ENCODE measurements around the gene ELMO1.

Gene ELMO1

DNA sequence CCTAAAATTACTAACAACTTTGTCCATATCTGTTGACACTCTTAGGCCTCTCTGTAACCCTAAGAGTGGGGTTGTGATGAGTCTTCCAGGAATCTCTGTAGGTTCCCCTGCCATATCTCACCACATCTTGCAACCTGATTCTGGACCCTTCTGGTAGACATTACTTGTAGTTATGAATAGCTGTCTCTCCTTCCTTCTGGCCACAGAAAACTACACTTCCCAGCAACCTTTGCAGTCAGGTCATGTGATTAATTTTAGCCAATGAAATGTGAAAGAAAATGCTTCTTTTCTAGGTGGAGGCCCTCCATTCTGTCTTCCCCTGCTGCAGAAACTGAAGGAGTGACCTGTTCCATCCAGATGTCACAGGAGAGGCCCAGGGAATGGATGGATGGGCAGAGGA, 576.8 kb downstream of the ELMO1 start:
- no peak for DNase-seq (ENCODE audit: low spot score)

DNA sequence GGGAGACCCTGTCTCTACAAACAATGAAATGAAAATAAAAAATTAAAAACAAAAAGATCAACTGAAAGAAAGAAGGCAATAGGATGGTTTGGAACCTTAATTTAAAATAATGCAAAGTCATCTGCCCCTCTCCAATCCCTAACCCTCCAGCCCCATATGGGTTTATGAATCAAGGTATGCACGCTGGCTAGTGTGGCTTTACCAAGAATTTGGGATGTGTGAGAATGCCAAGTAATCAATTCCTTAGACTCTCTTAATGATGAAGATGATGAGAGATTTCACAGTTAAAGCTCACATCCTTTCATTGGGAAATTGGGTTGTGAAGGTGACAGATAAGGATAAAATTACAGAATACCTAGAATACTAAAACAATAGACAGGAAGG, 577.3 kb downstream of the ELMO1 start:
- no peak for DNase-seq (ENCODE audit: low spot score)

DNA sequence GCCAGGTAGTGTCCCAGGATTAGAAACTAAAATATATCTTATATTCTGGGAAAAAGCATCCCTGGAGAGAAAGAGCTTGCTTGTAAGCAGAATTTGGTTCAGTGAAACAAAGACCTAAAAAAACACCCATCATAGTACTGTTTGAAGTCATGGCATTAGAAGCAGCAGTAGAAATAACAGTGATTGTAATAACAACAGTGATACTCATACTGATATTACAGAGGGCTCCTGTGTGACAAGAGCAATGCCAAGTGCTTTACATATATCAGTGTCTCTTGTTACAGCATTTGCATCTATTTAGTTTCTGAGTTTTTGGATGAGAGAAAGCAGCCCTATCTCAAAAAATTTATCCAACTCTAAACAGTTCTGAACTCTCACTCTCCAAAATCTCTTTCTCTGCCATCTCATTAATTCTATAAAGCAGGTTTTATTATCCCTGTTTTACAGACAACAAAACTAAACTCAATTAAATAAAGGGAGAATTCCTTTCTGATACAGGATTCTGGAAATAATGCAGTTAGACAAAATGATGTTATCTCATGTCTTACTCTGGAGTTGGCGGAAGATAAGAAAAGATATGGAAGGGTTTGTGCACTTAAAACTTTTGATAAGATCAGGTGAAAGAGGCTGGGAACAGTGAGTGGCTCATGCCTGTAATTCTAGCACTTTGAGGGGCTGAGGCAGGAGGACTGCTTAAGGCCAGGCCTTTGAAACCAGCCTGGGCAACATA, 577.9 kb downstream of the ELMO1 start:
- DNase-seq (ENCODE audit: low spot score) = no peak

DNA sequence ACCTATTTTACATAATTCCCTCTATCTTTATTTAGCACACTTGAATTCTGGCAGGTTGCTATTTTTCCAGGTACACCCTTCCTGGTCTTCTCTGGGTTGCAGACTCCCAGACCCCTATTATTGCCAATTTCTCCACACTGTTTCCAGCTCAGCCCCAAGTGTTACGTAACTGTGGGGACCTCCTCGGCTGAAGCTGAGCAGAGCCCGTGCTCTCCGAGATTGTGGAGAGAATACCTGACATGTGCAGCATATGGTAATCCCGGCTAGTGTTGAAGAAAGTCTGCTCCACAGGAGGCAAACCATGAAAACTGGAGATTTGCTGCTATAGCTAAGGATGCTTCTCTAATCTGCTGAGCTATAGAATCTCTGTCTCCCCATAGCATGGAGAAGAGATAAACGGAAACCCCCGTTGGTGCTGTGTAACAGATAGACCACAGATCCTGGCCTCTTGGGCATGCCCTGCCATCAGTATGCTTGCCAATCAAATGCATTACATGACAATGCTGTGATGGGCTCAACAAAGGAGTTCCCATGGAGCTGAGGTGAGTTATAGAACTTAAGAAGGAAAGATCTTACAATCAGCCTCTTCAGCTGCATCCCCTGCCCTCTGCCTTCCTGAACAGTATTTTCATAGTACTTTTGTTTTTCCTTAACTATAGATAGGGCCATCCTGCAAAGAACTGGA, 579.8 kb downstream of the ELMO1 start:
- no peak for DNase-seq (ENCODE audit: low spot score)

DNA sequence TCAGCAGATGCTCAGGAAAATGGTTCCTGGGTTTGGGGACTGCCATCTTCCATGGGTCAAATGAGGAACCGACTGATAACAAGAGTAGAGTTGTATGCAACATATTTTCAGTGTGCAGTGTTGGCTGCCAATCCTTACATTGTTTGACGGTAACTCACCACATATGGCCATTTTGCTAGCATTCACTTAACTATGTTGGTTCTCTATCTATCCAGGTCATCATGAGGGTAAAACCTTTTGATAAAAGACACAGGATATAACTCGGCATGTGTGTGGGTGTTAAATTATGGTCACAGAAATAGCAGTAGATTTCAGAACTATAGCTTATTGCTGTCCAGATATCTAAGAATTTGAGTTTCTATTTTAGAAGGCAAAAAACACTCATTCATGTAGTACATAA, 583.6 kb downstream of the ELMO1 start:
- DNase-seq (ENCODE audit: low spot score) = no peak

DNA sequence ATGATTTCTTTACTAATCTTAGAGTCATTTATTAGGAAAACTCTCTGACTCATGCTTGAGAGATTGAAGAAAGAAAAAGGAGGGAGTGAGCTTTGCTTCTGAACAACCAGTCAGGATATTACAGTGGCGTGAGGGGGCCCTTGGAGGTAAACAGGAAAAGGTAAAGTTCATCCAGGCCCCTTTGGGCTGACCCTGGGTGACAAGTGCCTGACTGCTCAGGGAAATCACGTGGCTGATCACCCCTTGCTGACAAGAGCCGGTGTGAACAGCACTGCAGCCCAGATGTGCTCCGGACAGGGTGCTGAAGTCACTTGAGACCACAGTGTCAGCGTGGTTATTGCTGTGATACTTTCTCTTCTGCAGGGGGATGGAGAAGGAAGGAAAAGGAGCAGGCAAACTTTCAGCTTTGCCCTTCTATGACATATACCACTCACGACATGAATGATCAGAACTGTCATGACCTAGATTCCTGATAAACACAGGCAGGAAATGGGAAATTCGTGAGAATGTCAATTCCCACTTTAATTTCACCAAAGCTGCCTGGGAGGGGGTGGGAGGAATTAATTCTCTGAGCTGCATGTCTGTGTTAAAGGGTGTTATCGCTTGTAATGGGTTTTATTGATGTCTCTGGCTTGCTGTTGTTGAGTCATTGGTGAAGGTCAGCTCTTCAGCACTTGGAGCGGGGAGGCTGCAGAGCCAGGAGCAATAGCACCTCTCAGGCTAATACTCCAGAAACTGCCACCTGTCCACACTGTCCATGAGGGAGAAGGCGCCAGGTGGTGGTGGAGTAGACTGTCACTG, 584.6 kb downstream of the ELMO1 start:
- DNase-seq (ENCODE audit: low spot score) = no peak

DNA sequence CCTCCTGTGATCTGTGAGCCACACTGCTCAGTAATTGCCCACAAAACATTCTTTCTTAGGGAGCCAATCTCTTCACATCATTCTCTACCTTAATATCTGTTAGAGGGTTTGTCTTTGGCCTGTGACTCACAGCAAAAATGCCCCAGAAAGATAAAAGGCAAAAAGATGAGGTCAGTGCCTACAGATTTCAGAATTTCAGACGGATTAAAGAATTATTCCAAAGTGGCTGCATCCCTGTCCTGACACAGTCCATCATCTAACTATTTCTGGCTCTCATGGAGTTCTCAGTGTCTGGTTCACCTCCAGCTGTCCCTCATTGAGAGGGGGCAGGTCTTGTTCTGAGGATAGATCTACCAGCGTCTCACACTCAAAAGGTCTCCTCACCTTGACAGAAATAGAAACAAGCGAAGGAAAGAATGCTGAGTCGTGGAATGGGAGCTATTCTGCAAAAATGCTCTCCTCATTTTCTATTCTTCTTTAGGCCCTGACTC, 585.8 kb downstream of the ELMO1 start:
- no peak for DNase-seq (ENCODE audit: low spot score)

DNA sequence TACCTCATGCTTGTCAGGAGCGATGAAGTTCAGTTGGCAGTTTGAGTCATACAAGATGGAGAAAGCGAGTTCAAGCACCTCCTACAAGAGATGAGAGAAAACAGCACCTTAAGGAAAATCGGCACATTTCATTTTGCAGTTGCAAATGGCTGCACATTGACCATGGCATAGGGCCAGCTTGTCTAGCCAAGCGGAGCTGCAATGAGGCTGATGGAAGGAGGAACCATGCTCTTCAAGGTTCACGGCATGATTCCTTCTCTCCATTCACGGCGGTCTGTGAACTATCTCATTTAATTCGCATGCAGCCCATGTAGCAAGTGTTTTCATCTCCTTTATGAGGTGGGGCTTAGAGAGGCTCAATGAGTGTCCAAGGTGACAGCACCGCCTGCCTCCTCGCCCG, 587.0 kb downstream of the ELMO1 start:
- DNase-seq (ENCODE audit: low spot score) = no peak

DNA sequence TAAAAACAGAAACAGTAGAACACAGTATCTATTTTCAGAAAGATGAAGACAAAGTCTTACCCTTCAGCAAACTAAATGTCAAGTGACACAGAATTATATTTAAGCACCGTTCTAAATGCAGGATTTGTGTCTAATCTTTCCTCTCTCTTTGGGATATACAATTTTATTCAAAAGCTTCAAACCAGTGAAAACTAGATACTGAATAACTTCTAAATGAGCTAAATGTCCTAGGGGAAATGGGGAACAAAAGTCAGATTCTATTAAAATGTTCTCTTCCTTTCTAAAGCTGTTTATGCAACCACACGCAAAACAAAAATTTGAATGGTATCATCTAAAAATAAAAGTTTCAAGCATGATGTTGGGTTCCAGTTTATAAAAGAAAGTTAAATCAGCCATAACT, 588.0 kb downstream of the ELMO1 start:
- no peak for DNase-seq (ENCODE audit: low spot score)

DNA sequence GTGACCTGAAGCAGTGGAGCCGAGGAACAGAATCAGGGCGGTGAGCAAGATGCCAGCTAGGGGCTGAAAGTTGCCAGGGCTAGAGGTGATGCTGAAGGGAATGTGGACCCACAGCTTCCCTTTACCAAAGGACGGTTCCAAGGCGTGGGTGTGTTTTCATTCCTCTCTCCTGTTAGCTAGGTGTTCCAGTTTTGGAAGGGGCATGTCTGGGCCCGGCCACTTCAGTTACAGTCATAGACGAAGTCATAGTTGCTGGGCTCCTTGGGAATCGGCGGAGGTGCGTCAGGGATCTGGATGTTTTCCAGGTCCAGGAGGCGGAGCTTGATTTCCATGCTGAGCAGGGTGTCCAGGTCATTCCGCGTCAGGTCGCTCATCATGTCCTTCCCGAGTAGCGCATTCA, 593.3 kb downstream of the ELMO1 start:
- DNase-seq (ENCODE audit: low spot score) = no peak

DNA sequence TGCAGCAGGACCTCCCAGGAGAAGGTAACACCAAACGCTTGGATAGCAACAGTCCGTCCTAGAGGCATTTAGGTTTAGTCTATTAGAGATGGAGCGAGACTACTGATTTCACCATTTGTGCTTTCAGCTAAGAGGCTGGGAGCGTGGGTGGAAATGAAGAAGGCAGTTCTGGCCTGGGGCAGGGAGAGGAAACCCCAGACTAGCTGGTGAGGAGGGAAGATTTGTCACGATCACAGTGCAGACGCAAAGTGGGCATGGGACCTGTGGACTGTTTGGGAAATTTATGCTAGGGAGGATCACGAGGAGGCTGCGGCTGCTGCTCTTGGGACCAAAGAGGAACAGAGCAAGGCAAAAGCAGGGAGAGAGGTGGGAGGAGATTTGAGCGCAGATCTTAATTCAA, 594.0 kb downstream of the ELMO1 start:
- DNase-seq (ENCODE audit: low spot score) = no peak

DNA sequence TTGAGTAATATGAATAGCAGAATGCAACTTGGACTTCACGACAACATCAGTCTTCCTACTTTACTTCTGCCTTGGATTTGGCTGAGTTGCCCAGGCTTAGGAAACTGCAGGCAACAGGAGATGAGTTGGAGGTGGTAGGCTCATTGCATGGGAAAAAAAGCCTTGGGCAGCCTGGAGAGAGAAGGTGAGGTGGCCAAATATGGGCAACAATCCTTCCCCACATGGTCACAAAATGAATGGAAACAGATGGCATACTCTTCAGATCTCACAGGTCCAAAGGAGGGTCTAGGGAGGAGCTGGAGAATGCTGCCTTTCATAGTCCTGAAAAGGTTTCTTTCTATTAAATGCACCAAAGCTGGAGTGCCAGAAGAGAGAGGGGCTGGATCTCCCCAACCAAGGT, 595.7 kb downstream of the ELMO1 start:
- DNase-seq (ENCODE audit: low spot score) = no peak

DNA sequence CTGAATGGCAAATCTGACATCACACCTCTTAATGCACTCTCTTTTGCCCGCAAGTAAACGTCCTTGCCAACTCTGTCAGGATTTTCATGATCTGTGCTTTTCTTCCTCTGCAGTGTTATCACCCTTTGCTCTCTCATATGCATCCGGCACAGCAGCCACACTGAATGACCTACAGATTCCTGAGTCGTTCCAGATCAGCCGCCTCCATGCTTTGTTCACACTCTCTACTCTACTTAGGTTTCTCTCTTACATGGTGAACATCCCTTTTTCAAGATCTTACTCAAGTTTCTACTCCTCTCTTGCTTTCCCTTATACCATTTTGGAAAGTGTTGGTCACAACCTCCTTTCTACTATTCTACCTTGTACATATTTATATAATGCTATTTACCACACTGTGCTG, 596.6 kb downstream of the ELMO1 start:
- DNase-seq (ENCODE audit: low spot score) = no peak

DNA sequence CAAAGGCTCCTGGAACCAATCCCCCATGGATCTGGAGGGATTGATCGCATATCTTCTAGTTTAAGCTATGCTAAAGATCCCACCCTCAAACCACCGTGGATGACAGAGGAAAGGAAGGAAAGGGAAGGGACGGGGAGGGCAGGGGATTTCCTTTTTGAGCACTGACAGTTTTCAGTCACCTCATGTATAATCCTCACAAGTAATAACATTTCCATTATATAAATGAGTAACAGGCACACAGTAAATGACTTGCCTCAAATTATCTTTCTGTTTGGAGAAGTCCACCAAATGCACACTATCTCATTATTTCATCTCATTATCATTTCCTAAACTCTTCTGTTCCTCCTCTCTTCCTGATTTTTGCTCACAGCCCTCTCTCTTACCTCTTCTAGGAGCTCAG, 597.3 kb downstream of the ELMO1 start:
- DNase-seq (ENCODE audit: low spot score) = no peak

DNA sequence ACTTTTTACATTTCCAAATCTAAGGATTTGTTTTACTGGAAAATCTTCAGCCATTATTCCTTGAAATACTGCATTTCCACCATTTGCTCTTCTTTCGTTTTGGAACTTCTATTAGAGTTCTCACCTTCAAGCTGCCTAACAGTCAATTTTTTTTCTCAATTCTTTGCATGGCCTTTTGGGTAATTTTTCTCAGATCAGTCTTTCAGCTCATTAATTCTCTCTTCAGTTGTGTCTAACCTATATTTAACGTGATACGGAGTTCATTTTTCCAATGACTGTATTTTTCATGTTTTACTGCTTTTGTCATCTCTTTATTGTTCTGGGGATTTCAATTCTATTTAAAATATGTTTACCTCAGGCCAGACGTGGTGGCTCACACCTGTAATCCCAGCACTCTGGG, 600.7 kb downstream of the ELMO1 start:
- no peak for DNase-seq (ENCODE audit: low spot score)

DNA sequence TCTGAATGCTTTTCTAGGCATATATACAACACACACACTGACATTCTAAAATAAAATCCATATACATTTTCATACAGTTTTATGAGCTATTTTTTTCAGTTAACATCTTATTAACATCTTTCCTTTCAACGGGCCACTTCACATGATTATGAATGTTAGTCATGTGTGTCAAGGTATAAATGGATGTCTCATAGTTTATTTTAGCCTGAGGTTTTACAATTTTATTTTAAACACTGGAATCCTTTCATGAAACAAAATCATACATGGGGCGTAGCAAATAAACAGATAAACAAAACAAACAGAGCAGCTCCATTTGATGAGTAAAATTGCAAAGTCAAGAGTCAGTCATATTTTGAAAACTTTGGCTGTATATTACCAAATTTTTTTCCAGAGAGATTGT, 604.3 kb downstream of the ELMO1 start:
- DNase-seq (ENCODE audit: low spot score) = no peak

DNA sequence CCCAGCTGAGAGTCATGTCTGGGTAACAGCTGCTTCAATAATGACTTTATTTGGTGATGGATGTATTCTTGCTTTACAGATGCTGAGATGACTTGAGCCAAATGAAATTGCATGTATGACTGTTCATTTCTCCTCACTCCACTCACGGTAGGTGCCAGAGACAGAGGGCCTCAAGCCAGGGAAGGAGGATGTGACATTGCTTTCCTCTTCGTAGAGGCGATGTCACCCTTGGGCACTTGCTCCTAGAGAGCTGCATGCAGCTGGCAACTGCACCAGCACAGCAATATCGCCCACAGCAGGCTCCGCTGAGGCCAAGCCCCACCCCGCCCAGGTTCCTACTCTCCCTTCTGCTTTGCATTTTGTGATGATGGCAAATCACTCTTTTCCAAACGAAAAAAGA, 607.8 kb downstream of the ELMO1 start:
- DNase-seq (ENCODE audit: low spot score) = no peak

DNA sequence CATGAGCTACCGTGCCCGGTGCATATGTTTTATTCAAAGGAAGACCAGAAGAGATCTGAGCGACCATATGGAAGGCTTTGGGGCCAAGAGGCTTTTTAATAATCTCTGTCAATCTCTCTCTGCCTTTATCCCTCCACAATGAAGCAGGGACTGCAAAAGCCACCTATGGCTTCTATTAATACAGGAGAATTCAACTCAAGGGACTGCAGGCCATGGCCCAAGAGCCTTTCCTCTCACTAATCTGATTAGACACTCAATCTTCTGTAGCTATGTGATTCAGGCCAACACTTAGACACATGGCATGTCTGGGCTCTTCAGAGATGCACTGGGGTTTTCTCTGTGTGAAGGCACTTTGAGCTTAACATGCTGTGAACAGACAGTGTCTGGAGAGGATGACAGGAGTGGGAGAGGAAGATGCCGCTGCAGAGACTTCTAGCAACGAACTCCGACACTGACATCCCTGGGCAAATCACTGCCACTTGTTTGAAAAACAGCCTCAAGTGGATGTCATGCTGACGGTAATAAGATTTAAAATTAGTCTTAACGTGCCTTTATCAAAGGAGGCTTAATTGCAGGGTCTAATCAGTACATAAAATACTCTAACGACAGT, 609.9 kb downstream of the ELMO1 start:
- no peak for DNase-seq (ENCODE audit: low spot score)

DNA sequence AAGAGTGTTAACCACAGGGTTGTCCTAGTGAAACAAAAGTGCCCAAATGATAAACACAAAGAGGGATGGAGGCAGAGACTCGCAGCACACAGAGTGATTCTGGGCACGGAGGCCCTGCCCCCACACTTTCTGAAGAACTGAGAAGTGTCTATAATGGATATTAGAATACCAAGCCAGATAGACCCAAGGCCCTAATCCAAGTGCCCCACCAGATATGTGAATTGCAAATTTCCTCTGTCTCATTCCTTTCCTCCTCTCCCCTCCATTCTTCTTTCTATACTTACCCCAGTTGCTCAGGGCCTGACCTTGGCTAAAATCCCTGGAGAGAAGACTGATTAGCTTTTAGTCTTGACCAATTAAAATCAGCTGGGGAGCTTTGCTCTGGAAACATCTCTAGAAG, 617.6 kb downstream of the ELMO1 start:
- no peak for DNase-seq (ENCODE audit: low spot score)

DNA sequence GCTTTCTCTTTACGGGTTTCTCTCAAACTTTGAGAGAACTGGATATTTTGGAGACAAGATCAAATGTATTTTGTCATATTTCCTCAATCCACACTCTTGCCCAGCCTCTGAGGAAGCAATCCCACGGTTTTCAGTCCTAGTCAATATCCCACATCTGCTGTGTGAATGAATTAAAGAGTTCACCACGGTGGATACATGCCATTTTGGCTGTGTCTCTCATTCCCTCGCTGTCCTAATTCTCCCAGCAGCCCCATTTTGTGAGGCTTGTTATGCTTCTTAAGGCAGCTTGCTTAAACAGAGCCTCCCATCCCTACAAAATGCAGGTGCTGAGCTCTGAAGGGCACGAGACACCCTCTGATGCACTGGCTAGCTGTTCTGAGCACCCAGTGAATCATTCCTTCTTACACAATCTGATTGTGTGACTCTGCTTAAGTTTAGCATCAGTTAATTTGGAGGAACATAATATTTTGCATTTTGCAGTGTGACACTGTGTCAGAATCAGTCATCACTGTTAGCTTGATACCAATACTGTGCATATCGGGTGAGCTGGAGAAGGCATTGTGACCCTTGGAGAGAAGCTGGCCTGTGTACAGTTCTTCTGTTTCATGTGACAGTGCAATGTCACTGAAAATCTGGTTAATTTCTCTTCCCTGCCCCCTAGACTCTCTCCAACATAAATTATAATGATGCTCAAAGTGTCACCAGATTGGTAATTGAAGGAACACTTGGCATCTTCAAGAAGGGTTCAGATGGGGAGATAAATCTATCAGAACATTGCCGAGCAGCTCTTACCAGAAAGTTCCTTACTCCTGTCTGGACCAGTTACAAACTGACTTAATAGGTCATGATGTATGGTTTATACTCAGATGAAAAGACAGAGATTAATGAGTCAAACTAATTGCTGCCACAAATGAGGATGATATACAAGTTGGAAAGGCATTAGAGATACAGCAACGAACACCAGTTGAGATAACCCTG, 620.6 kb downstream of the ELMO1 start:
- DNase-seq (ENCODE audit: low spot score) = no peak

DNA sequence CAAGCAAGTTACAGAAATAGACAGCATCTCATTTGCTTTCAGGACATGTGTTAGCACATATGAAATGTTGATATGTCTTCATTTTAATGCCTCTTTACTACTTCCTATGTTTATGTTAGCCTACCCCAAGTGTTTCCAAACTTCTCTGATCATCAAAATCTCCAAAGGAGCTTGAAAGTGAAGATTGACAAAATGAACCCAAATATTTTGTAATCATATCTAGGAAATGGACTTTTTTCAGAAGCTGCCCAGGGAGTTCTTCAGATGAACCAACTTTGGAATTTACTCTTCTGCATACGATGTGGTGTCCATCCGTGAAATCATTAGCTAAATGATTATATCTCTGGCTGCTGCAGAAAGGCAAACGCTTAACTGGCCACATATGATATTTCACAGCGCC, 623.2 kb downstream of the ELMO1 start:
- DNase-seq (ENCODE audit: low spot score) = no peak

All from HuH-7.5 (cell line).